ENCODE results near the gene HINT2. TPM values are rescaled to one million over a fixed set of nuclear protein-coding genes. Genes with fewer than 3 reads are reported as not detected.

Gene HINT2
- total and polyA plus RNA-seq, 2 donors (not counting 1 experiment from before 2014, with no cell fraction given) = 31.9 to 33.6 TPM

- no peak for ATAC-seq (ENCODE audit: low read depth)
- no peak for DNase-seq
- Histone ChIP-seq H3K36me3 (replicated peaks in 1 of 2; ENCODE audit: control extremely low read depth in 1 of 2, control insufficient read depth in 1 of 2, extremely low read depth in 1 of 2, insufficient read depth in 2 of 2, low read length in 1 of 2) (no peaks in the 10 kb centered on the region), H3K27ac (ENCODE audit: low read length in 2 of 2) (no peak overlapping the region), H3K9ac (ENCODE audit: low read length) (no peak overlapping the region), H3K4me1 (ENCODE audit: control insufficient read depth in 2 of 2, insufficient read depth in 2 of 2, low read length in 2 of 2) (no peaks in the 10 kb centered on the region), H3K9me3 (ENCODE audit: control extremely low read depth in 1 of 3, control insufficient read depth in 2 of 3, insufficient read depth in 1 of 3, low read length in 2 of 3) (no peaks in the 10 kb centered on the region), H3K4me2 (replicated peaks; ENCODE audit: low read depth, low read length, poor library complexity, severe bottlenecking) (no peak overlapping the region), H3K79me2 (ENCODE audit: control insufficient read depth, insufficient read depth, low read length) (no peaks in the 10 kb centered on the region), H3K27me3 (replicated peaks in 1 of 4; ENCODE audit: control extremely low read depth in 1 of 4, control insufficient read depth in 3 of 4, insufficient read depth in 4 of 4, low read length in 3 of 4) (peaks cover 0 to 6% (median under 1%) of the 10 kb centered on the region in 4 experiments), H2AFZ (ENCODE audit: insufficient read depth, low read depth, low read length, poor library complexity, severe bottlenecking) (no peak overlapping the region), H4K20me1 (ENCODE audit: control insufficient read depth, insufficient read depth, low read length, poor library complexity, severe bottlenecking) (no peaks in the 10 kb centered on the region), H3K4me3 (ENCODE audit: control extremely low read depth in 1 of 5, extremely low read depth in 1 of 5, insufficient read depth in 1 of 5, low read depth in 2 of 5, low read length in 4 of 5) (no peak overlapping the region)
- 74% methylated on average over 3 of the region's 5 CpGs for WGBS (ENCODE audit: insufficient coverage)
- no peak overlapping the region for H3K4me3 Mint-ChIP-seq
- H3K27me3 Mint-ChIP-seq = peaks cover 22% of the 10 kb centered on the region
- no peak overlapping the region for H3K27ac Mint-ChIP-seq
- intact Hi-C loops (cut with micrococcal nuclease) = no loop called here
- H3K4me1 Mint-ChIP-seq = no peaks in the 10 kb centered on the region
- ChIA-PET POLR2A (no interaction called here), CTCF (interaction anchor here (0.9 to 4.0 kb wide), 5 partner anchors 23 to 68 kb away, joined by 3 to 17 read pairs (median 10); no protein-coding TSS in a partner anchor)
- no peaks in the 10 kb centered on the region for H3K9me3 Mint-ChIP-seq (ENCODE audit: insufficient read depth)
- TF ChIP-seq EZH2 (IDR thresholded peaks at IDR 0.05; ENCODE audit: borderline replicate concordance, insufficient read depth, low read depth, low read length, poor library complexity, severe bottlenecking) = no peak
- TF ChIP-seq CTCF (IDR thresholded peaks at IDR 0.05) = no peak
These were observed 43.6 kb upstream of the HINT2 start for GRCh38 chr9:35858458-35858857.

- intact Hi-C loops (cut with micrococcal nuclease) = no loop called here
- Mint-ChIP-seq H3K9me3 (ENCODE audit: insufficient read depth) (no peaks in the 10 kb centered on the region), H3K27ac (no peak overlapping the region), H3K4me1 (peaks cover 3% of the 10 kb centered on the region), H3K4me3 (no peak overlapping the region), H3K27me3 (peaks cover 14% of the 10 kb centered on the region)
- Histone ChIP-seq H3K4me3 (ENCODE audit: control extremely low read depth in 1 of 5, extremely low read depth in 1 of 5, insufficient read depth in 1 of 5, low read depth in 2 of 5, low read length in 4 of 5) (no peak overlapping the region), H3K4me1 (ENCODE audit: control insufficient read depth in 2 of 2, insufficient read depth in 2 of 2, low read length in 2 of 2) (peaks cover 0 to 5% of the 10 kb centered on the region in 2 donors), H3K27me3 (replicated peaks in 1 of 4; ENCODE audit: control extremely low read depth in 1 of 4, control insufficient read depth in 3 of 4, insufficient read depth in 4 of 4, low read length in 3 of 4) (peaks cover 0 to 6% (median 0%) of the 10 kb centered on the region in 4 experiments), H3K27ac (ENCODE audit: low read length in 2 of 2) (no peak overlapping the region), H3K9ac (ENCODE audit: low read length) (no peak overlapping the region), H3K36me3 (replicated peaks in 1 of 2; ENCODE audit: control extremely low read depth in 1 of 2, control insufficient read depth in 1 of 2, extremely low read depth in 1 of 2, insufficient read depth in 2 of 2, low read length in 1 of 2) (no peaks in the 10 kb centered on the region), H3K4me2 (replicated peaks; ENCODE audit: low read depth, low read length, poor library complexity, severe bottlenecking) (no peak overlapping the region), H4K20me1 (ENCODE audit: control insufficient read depth, insufficient read depth, low read length, poor library complexity, severe bottlenecking) (no peaks in the 10 kb centered on the region), H3K9me3 (ENCODE audit: control extremely low read depth in 1 of 3, control insufficient read depth in 2 of 3, insufficient read depth in 1 of 3, low read length in 2 of 3) (no peaks in the 10 kb centered on the region), H2AFZ (ENCODE audit: insufficient read depth, low read depth, low read length, poor library complexity, severe bottlenecking) (no peak overlapping the region), H3K79me2 (ENCODE audit: control insufficient read depth, insufficient read depth, low read length) (no peaks in the 10 kb centered on the region)
- TF ChIP-seq CTCF (IDR thresholded peaks at IDR 0.05) (no peak), EZH2 (IDR thresholded peaks at IDR 0.05; ENCODE audit: borderline replicate concordance, insufficient read depth, low read depth, low read length, poor library complexity, severe bottlenecking) (no peak)
- POLR2A ChIA-PET = no interaction called here
- ATAC-seq (ENCODE audit: low read depth) (no peak), DNase-seq (no peak)
- CTCF ChIA-PET = interaction anchor here (0.7 to 2.8 kb wide), 4 partner anchors 22 to 67 kb away, joined by 3 to 11 read pairs (median 8); no protein-coding TSS in a partner anchor
- WGBS (ENCODE audit: insufficient coverage) = 93% methylated on average over 5 of the region's 5 CpGs
These were observed 42.0 kb upstream of the HINT2 start for GRCh38 chr9:35856882-35857281.

Data from B cell (primary cell).